Measurements from ENCODE around the gene TOLLIP. TPM values are rescaled to one million over a fixed set of nuclear protein-coding genes. Genes with fewer than 3 reads are reported as not detected.
"Not testable (repeated sequence)": the region's sequence is repeated elsewhere in the genome, so short reads cannot be mapped to it uniquely, and the experiment has no call there.

Gene TOLLIP
- total RNA-seq, 1 donor from 2014 or later: 40.7 TPM

GRCh38 chr11:1343391-1344055 lies 34.1 kb upstream of the TOLLIP start:
- DNase-seq (ENCODE audit: low read depth): no peak

GRCh38 chr11:1342946-1343345 lies 33.5 kb upstream of the TOLLIP start:
- no peak for DNase-seq (ENCODE audit: low read depth)

GRCh38 chr11:1341928-1342524 lies 32.6 kb upstream of the TOLLIP start:
- no peak for DNase-seq (ENCODE audit: low read depth)

- not testable (repeated sequence) for DNase-seq (ENCODE audit: low read depth)
Measured at GRCh38 chr11:1341226-1341625, 31.8 kb upstream of the TOLLIP start.

- DNase-seq (ENCODE audit: low read depth): no peak
Measured at GRCh38 chr11:1340111-1340510, 30.7 kb upstream of the TOLLIP start.

GRCh38 chr11:1339066-1339675 lies 29.7 kb upstream of the TOLLIP start:
- no peak for DNase-seq (ENCODE audit: low read depth)

- DNase-seq (ENCODE audit: low read depth): no peak
Measured at GRCh38 chr11:1338201-1339065, 29.0 kb upstream of the TOLLIP start.

- no peak for DNase-seq (ENCODE audit: low read depth)
Measured at GRCh38 chr11:1337647-1338007, 28.2 kb upstream of the TOLLIP start.

- DNase-seq (ENCODE audit: low read depth): no peak
Measured at GRCh38 chr11:1336836-1337646, 27.6 kb upstream of the TOLLIP start.

- peak; percentile 69 for DNase-seq (ENCODE audit: low read depth)
Measured at GRCh38 chr11:1335811-1336761, 26.7 kb upstream of the TOLLIP start.

- no peak for DNase-seq (ENCODE audit: low read depth)
Measured at GRCh38 chr11:1335264-1335810, 25.9 kb upstream of the TOLLIP start.

- no peak for DNase-seq (ENCODE audit: low read depth)
Measured at GRCh38 chr11:1333860-1334259, 24.4 kb upstream of the TOLLIP start.

- no peak for DNase-seq (ENCODE audit: low read depth)
Measured at GRCh38 chr11:1333091-1333772, 23.8 kb upstream of the TOLLIP start.

GRCh38 chr11:1330473-1330872 lies 21.0 kb upstream of the TOLLIP start:
- no peak for DNase-seq (ENCODE audit: low read depth)

- DNase-seq (ENCODE audit: low read depth): no peak
Measured at GRCh38 chr11:1327064-1327460, 17.6 kb upstream of the TOLLIP start.

- no peak for DNase-seq (ENCODE audit: low read depth)
Measured at GRCh38 chr11:1326435-1327063, 17.1 kb upstream of the TOLLIP start.

GRCh38 chr11:1323774-1324173 lies 14.3 kb upstream of the TOLLIP start:
- no peak for DNase-seq (ENCODE audit: low read depth)

GRCh38 chr11:1317993-1318392 lies 8.6 kb upstream of the TOLLIP start:
- no peak for DNase-seq (ENCODE audit: low read depth)

- DNase-seq (ENCODE audit: low read depth): no peak
Measured at GRCh38 chr11:1317432-1317831, 8.0 kb upstream of the TOLLIP start.
